Breast epithelium (tissue), 3 donors: Measurements from ENCODE around the gene TEX19.

Experiments
- CTCF ChIP-seq, 3 donors: fragments of 450-650 bp; IDR thresholded peaks; one replicate each; pipeline ENCODE4 v1.5.1; 2016 to 2017; ENCODE audit warnings: antibody characterized with exemption in 3 of 3, mild to moderate bottlenecking in 3 of 3, moderate library complexity in 3 of 3
- POLR2AphosphoS5 ChIP-seq, 3 donors: sonication (generic); formaldehyde crosslinking; IDR thresholded peaks; one replicate each; pipeline ENCODE4 v1.6.1; 2017; ENCODE audit warnings: antibody characterized with exemption in 3 of 3

GRCh38 chr17:82380860-82381702 lies 22.0 kb downstream of the TEX19 start:
- TF ChIP-seq CTCF (IDR thresholded peaks at IDR 0.05) (no peak), POLR2AphosphoS5 (IDR thresholded peaks at IDR 0.05) (no peak)
